C4-2B (cell line): Measurements from ENCODE around the gene ANKRD11.
"Not testable (repeated sequence)": the region's sequence is repeated elsewhere in the genome, so short reads cannot be mapped to it uniquely, and the experiment has no call there.

Experiments
- H3K27ac ChIP-seq: fragments of 450-650 bp; 2 replicates; pipeline ENCODE4 v1.5.1; 2017
- CTCF ChIP-seq: fragments of 450-650 bp; conservative IDR thresholded peaks from 2 replicates; pipeline ENCODE4 v1.5.1; 2017; ENCODE audit warnings: mild to moderate bottlenecking
- ZFX ChIP-seq: fragments of 450-650 bp; IDR thresholded peaks from 2 replicates; pipeline ENCODE4 v1.6.1; 2017

The ANKRD11 gene

GRCh38 chr16:89311636-89312035 is 178.7 kb downstream of the ANKRD11 start:
- TF ChIP-seq CTCF = no peak
- no peak for TF ChIP-seq ZFX
- H3K27ac ChIP-seq = no peak overlapping the region

GRCh38 chr16:89309438-89310122 is 180.8 kb downstream of the ANKRD11 start:
- H3K27ac ChIP-seq = 0 out of 2 replicates have a peak overlapping the region, but pooled peaks have one; percentile 1
- no peak for TF ChIP-seq CTCF
- no peak for TF ChIP-seq ZFX

GRCh38 chr16:89308391-89309333 is 181.7 kb downstream of the ANKRD11 start:
- H3K27ac ChIP-seq = no peak overlapping the region; the same call in 1 of the 2 replicates
- TF ChIP-seq CTCF = peak; percentile 61
- TF ChIP-seq ZFX = no peak

- no peak overlapping the region for H3K27ac ChIP-seq
- TF ChIP-seq CTCF (no peak), ZFX (no peak)
These were observed 182.9 kb downstream of the ANKRD11 start for GRCh38 chr16:89307421-89307805.

GRCh38 chr16:89306457-89307420 is 183.6 kb downstream of the ANKRD11 start:
- not testable (repeated sequence) for H3K27ac ChIP-seq

GRCh38 chr16:89304941-89305705 is 185.2 kb downstream of the ANKRD11 start:
- no peak for TF ChIP-seq ZFX
- no peak for TF ChIP-seq CTCF
- H3K27ac ChIP-seq = no peak overlapping the region
